Measurements from ENCODE around the gene KPTN.

The KPTN gene

GRCh38 chr19:47483800-47484690 lies at the start of gene KPTN:
Gene KPTN, minus strand, starts transcription at chr19:47484219. Its CDS starts 59 bp downstream, at chr19:47484160.
- peak within 1 kb of the TSS; percentile 64 for H3K4me3 ChIP-seq (ENCODE audit: low read depth, low read length)

DNA sequence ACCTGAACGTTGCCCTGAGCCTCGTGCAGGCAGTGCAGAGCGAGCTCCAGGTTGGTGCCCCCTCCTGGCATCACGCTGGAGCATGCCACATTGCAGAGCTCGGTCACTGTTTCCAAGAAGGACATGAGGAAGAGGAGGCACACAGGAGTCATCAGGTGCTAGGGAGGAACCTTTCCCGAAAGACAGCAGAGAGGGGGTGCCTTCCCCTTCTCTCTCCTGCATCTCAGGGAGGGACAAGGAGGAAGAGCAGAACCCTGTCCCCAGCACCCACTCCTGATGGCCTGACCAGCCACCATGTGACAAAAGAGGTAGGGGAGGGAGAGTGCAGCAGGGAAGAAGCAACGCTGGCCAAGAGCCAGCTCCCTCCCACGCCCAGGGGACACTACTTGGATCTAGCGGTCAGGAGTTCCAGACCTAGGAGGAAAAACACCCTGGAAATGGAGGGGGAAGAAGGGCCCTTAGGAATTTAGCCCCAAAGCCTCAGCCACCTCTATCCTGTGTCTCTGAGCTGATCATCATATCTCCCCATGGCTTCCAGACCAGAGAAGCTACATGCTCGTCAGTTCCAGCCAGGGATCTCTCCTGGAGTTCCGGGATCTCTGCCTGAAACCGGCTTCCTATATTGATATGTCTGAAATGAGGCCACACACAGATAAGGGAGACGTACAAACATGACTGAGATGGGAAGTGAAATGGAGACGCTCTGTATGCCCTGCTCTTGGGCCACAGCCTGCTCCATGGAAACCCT lies 47.8 kb upstream of the KPTN start:
- in situ Hi-C loops (cut with HindIII; ENCODE audit: low sequenced_read_pairs) = no loop called here
- TF ChIP-seq CTCF (IDR thresholded peaks at IDR 0.05; ENCODE audit: low read depth, low read length) = no peak
- DNase-seq (ENCODE audit: low read depth, low spot score) = no peak
- H3K4me3 ChIP-seq (ENCODE audit: low read depth, low read length) = no peak overlapping the region

More at GRCh38 chr19:47483800-47484690, at the start of gene KPTN:
- peak; percentile 98 for TF ChIP-seq CTCF (IDR thresholded peaks at IDR 0.05; ENCODE audit: low read depth, low read length)
- peak; percentile 95 for DNase-seq (ENCODE audit: low read depth, low spot score)
- in situ Hi-C loops (cut with HindIII; ENCODE audit: low sequenced_read_pairs) = no loop called here

DNA sequence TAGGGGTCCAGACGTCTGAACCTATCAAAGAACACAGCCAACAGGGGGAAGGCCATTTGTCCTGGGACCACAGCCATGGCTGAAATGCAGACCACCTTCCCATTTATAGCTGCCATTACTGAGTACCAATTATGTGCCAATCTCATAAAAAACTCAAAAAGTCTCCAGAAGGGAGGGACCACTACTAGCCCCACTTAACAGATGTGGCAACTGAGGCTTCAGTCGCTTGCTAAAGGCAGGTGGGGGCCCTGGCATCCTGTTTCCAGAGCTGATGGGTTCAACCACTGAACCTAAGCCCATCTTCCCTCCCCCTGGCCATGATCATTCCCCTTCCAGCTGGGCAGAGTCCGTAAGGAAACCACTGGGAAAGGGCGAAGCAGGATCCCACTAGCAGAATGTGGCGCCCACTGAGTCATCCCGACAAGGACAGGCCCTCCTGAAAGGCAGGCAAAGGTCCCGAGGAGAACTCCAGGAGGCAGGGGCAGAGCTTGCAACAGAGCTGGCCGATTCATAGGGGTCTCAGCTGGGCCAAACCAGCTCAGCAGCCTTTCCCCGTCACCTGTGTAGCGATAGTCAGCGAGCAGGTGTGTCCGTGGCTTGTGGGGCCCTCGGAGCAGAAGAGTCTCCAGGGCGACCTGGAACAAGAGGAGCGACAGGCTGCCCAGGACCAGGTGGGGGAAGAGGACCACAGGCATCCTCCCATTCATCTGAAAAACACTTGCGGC lies 45.2 kb upstream of the KPTN start:
- no peak overlapping the region for H3K4me3 ChIP-seq (ENCODE audit: low read depth, low read length)
- DNase-seq (ENCODE audit: low read depth, low spot score) = no peak
- in situ Hi-C loops (cut with HindIII; ENCODE audit: low sequenced_read_pairs) = no loop called here
- no peak for TF ChIP-seq CTCF (IDR thresholded peaks at IDR 0.05; ENCODE audit: low read depth, low read length)

GRCh38 chr19:47526798-47527197 lies 42.8 kb upstream of the KPTN start:
- no peak for DNase-seq (ENCODE audit: low read depth, low spot score)
- in situ Hi-C loops (cut with HindIII; ENCODE audit: low sequenced_read_pairs) = no loop called here
- H3K4me3 ChIP-seq (ENCODE audit: low read depth, low read length) = no peak overlapping the region
- no peak for TF ChIP-seq CTCF (IDR thresholded peaks at IDR 0.05; ENCODE audit: low read depth, low read length)

GRCh38 chr19:47523473-47523872 lies 39.5 kb upstream of the KPTN start:
- no peak overlapping the region for H3K4me3 ChIP-seq (ENCODE audit: low read depth, low read length)
- in situ Hi-C loops (cut with HindIII; ENCODE audit: low sequenced_read_pairs) = no loop called here
- DNase-seq (ENCODE audit: low read depth, low spot score) = no peak
- TF ChIP-seq CTCF (IDR thresholded peaks at IDR 0.05; ENCODE audit: low read depth, low read length) = no peak

DNA sequence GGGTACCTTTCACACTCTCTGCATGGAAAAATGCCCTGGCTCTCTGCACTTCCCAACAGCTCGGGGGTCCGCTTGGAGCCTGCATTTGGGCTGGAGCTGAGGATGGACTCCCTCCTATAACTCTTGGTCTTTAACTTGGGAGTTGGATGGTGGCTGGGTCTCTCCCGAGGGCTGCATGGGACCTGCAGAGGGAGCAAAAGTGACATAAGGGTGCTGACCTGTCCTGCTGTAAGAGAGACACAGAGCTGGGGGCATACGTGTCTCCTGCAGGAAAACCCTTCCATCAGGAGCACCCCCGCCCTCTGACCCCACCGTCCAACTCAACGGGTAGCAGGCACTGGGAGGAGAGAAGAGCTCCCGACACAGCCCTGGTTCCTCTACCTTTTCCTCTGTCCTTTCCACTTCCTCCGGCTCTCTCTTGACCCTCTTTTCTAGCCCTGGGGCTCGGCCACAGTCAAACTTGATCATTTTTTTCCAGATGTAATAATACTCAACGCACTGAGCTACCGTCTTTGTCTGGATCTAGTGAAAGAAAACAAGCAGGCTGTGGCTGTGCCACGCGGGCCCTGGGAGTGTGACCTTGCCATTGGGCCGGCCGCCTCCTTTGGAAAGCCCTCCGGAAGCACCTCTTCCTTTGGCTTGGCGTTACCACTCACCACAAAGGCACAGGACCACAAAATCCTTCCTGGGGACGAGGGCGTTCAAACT lies 37.6 kb upstream of the KPTN start:
- TF ChIP-seq CTCF (IDR thresholded peaks at IDR 0.05; ENCODE audit: low read depth, low read length) = no peak
- in situ Hi-C loops (cut with HindIII; ENCODE audit: low sequenced_read_pairs) = no loop called here
- DNase-seq (ENCODE audit: low read depth, low spot score) = no peak
- H3K4me3 ChIP-seq (ENCODE audit: low read depth, low read length) = no peak overlapping the region

Measured in astrocyte of the spinal cord (primary cell).